Tibial nerve (tissue), 4 donors: Measurements from ENCODE around the gene RAI2.

Experiments
- EP300 ChIP-seq, 2 donors: sonication (generic); formaldehyde crosslinking; IDR thresholded peaks; one replicate each; pipeline ENCODE4 v1.6.1; 2017; ENCODE audit warnings: antibody characterized with exemption in 2 of 2, mild to moderate bottlenecking in 1 of 2
- TF ChIP-seq, protein P1 (sequence below), 5 experiments: fragments of 200-600 bp in 3 of 5; fragments of 450-650 bp in 2 of 5; sonication (generic) in 3 of 5; IDR thresholded peaks; one replicate each; pipeline ENCODE4 v1.5.1; 2016 to 2019; ENCODE audit warnings: antibody characterized with exemption in 5 of 5, mild to moderate bottlenecking in 3 of 5, moderate library complexity in 2 of 5

- TF ChIP-seq, protein P1, sequence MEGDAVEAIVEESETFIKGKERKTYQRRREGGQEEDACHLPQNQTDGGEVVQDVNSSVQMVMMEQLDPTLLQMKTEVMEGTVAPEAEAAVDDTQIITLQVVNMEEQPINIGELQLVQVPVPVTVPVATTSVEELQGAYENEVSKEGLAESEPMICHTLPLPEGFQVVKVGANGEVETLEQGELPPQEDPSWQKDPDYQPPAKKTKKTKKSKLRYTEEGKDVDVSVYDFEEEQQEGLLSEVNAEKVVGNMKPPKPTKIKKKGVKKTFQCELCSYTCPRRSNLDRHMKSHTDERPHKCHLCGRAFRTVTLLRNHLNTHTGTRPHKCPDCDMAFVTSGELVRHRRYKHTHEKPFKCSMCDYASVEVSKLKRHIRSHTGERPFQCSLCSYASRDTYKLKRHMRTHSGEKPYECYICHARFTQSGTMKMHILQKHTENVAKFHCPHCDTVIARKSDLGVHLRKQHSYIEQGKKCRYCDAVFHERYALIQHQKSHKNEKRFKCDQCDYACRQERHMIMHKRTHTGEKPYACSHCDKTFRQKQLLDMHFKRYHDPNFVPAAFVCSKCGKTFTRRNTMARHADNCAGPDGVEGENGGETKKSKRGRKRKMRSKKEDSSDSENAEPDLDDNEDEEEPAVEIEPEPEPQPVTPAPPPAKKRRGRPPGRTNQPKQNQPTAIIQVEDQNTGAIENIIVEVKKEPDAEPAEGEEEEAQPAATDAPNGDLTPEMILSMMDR (IDR thresholded peaks at IDR 0.05): no peak
- no peak for TF ChIP-seq EP300 (IDR thresholded peaks at IDR 0.05)
These were observed 56.0 kb downstream of the RAI2 start for GRCh38 chrX:17805120-17805519.
